IPS-NIHi7 (cell line): ENCODE data around the gene STAC2.

Experiments used
- DNase-seq: peaks from one replicate; pipeline ENCODE4 v3.0.0; 2012; ENCODE audit warnings: mixed read lengths; ENCODE audit errors: extremely low spot score

STAC2 gene

GRCh38 chr17:39209317-39210092 lies 16.2 kb downstream of the STAC2 start:
- DNase-seq: no peak

GRCh38 chr17:39208893-39209292 lies 16.9 kb downstream of the STAC2 start:
- DNase-seq: no peak

- no peak for DNase-seq
Observed at GRCh38 chr17:39208136-39208535, 17.6 kb downstream of the STAC2 start.

- no peak for DNase-seq
Observed at GRCh38 chr17:39205112-39205526, 20.6 kb downstream of the STAC2 start.

- DNase-seq: no peak
Observed at GRCh38 chr17:39204245-39204644, 21.5 kb downstream of the STAC2 start.

- DNase-seq: no peak
Observed at GRCh38 chr17:39200957-39201510, 24.7 kb downstream of the STAC2 start.

- DNase-seq: peak; percentile 77
Observed at GRCh38 chr17:39200070-39200879, 25.5 kb downstream of the STAC2 start, which contains the start of gene RPL19. TSS of gene RPL19 (plus strand) at chr17:39200283. CDS start at chr17:39200345, 62 bp downstream.

GRCh38 chr17:39199820-39200069 lies 26.0 kb downstream of the STAC2 start:
- DNase-seq: peak; percentile 89

GRCh38 chr17:39198186-39198566 lies 27.6 kb downstream of the STAC2 start:
- no peak for DNase-seq

GRCh38 chr17:39197380-39198185 lies 28.2 kb downstream of the STAC2 start, which contains the start of gene CACNB1:
TSS of gene CACNB1 (minus strand) at chr17:39197669. CDS start at chr17:39197495, 174 bp downstream.
- peak; percentile 92 for DNase-seq

GRCh38 chr17:39196808-39197291 lies 28.9 kb downstream of the STAC2 start:
- DNase-seq: no peak

- no peak for DNase-seq
Observed at GRCh38 chr17:39196241-39196807, 29.4 kb downstream of the STAC2 start.

- no peak for DNase-seq
Observed at GRCh38 chr17:39195568-39196160, 30.1 kb downstream of the STAC2 start.

- DNase-seq: no peak
Observed at GRCh38 chr17:39194985-39195524, 30.7 kb downstream of the STAC2 start.

- peak; percentile 92 for DNase-seq
Observed at GRCh38 chr17:39194089-39194984, 31.4 kb downstream of the STAC2 start.

- no peak for DNase-seq
Observed at GRCh38 chr17:39193346-39193745, 32.4 kb downstream of the STAC2 start.

- no peak for DNase-seq
Observed at GRCh38 chr17:39192901-39193300, 32.8 kb downstream of the STAC2 start.

GRCh38 chr17:39191750-39192510 lies 33.8 kb downstream of the STAC2 start:
- no peak for DNase-seq
